ENCODE data around the gene PBLD.

GRCh38 chr10:68327889-68328786 is 4.6 kb downstream of the PBLD start:
- TF ChIP-seq, protein P1, sequence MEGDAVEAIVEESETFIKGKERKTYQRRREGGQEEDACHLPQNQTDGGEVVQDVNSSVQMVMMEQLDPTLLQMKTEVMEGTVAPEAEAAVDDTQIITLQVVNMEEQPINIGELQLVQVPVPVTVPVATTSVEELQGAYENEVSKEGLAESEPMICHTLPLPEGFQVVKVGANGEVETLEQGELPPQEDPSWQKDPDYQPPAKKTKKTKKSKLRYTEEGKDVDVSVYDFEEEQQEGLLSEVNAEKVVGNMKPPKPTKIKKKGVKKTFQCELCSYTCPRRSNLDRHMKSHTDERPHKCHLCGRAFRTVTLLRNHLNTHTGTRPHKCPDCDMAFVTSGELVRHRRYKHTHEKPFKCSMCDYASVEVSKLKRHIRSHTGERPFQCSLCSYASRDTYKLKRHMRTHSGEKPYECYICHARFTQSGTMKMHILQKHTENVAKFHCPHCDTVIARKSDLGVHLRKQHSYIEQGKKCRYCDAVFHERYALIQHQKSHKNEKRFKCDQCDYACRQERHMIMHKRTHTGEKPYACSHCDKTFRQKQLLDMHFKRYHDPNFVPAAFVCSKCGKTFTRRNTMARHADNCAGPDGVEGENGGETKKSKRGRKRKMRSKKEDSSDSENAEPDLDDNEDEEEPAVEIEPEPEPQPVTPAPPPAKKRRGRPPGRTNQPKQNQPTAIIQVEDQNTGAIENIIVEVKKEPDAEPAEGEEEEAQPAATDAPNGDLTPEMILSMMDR (IDR thresholded peaks at IDR 0.05; ENCODE audit: low read depth, low read length), result no peak
- TF ChIP-seq POLR2A (IDR thresholded peaks at IDR 0.05; ENCODE audit: extremely low read depth, insufficient read length), result peak; percentile 57
- TF ChIP-seq, protein P2, sequence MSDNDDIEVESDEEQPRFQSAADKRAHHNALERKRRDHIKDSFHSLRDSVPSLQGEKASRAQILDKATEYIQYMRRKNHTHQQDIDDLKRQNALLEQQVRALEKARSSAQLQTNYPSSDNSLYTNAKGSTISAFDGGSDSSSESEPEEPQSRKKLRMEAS (IDR thresholded peaks at IDR 0.05; ENCODE audit: low read depth, low read length), result peak; percentile 100
- TF ChIP-seq MYC (IDR thresholded peaks at IDR 0.05; ENCODE audit: low read depth, low read length), result peak; percentile 83; the same call in 1 of the 2 replicates

Data from NB4 (cell line).